GM12892 (cell line): ENCODE measurements around the gene WDR35.
"Not testable (repeated sequence)": the region's sequence is repeated elsewhere in the genome, so short reads cannot be mapped to it uniquely, and the experiment has no call there.

Experiments
- POLR2A ChIP-seq: IDR thresholded peaks from 2 replicates; pipeline ENCODE4 v1.6.1; 2011; ENCODE audit warnings: low read depth, low read length, control low read depth
- POLR2AphosphoS5 ChIP-seq: IDR thresholded peaks from 2 replicates; pipeline ENCODE4 v1.6.1; 2011; ENCODE audit warnings: low read depth, low read length, control low read depth
- TAF1 ChIP-seq: IDR thresholded peaks from 2 replicates; pipeline ENCODE4 v1.6.1; 2011; ENCODE audit warnings: low read depth, mild to moderate bottlenecking, control low read depth, low read length, borderline replicate concordance

DNA sequence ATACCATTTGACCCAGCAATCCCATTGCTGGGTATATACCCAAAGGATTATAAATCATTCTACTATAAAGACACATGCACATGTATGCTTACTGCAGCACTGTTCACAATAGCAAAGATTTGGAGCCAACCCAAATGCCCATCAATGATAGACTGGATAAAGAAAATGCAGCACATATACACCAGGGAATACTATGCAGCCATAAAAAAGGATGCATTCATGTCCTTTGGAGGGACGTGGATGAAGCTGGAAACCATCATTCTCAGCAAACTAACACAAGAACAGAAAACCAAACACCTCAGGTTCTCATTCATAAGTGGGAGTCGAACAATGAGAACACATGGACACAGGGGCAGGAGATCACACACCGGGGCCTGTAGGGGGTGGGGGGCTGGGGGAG lies 67.7 kb downstream of the WDR35 start:
- TF ChIP-seq POLR2A, POLR2AphosphoS5, TAF1: not testable (repeated sequence)
